HepG2 (cell line): ENCODE results near the gene PASD1.

Experiments
- EZH2 ChIP-seq: conservative IDR thresholded peaks from 2 replicates; pipeline ENCODE4 v1.6.1; 2012; ENCODE audit warnings: mild to moderate bottlenecking, low read depth, low read length, moderate library complexity
- FOXP1 ChIP-seq, 2 experiments: fragments of 450-650 bp in 1 of 2; IDR thresholded peaks; 2 replicates each; pipeline ENCODE4 v1.6.1; 2017 to 2018; ENCODE audit warnings: antibody characterized with exemption in 1 of 2
- HNRNPH1 ChIP-seq: fragments of 200-400 bp; formaldehyde crosslinking; optimal IDR thresholded peaks from 2 replicates; pipeline ENCODE3; 2017; ENCODE audit warnings: mild to moderate bottlenecking, low read depth, low read length
- JUNB ChIP-seq: sonication (generic); formaldehyde crosslinking; IDR thresholded peaks from 2 replicates; pipeline ENCODE4 v1.8.0; 2022; ENCODE audit warnings: missing genetic modification reagents, mild to moderate bottlenecking, borderline replicate concordance
- MAFK ChIP-seq, 2 experiments: IDR thresholded peaks in 1 of 2; conservative IDR thresholded peaks in 1 of 2; 2 replicates each; pipeline ENCODE4 v1.6.1; 2011; ENCODE audit warnings: improper control_type of control experiment in 2 of 2, low read length in 2 of 2
- NCOA1 ChIP-seq: sonication (generic); formaldehyde crosslinking; IDR thresholded peaks from 2 replicates; pipeline ENCODE4 v1.9.0; 2021; ENCODE audit warnings: missing genetic modification reagents
- NR3C1 ChIP-seq: sonication (generic); formaldehyde crosslinking; IDR thresholded peaks from 2 replicates; pipeline ENCODE4 v1.4.0; 2020; ENCODE audit warnings: missing genetic modification reagents
- RELA ChIP-seq: sonication (generic); formaldehyde crosslinking; IDR thresholded peaks from 2 replicates; pipeline ENCODE4 v1.4.0; 2020; ENCODE audit warnings: missing genetic modification reagents
- ZNF143 ChIP-seq: sonication (generic); formaldehyde crosslinking; IDR thresholded peaks from 2 replicates; pipeline ENCODE4 v1.4.0; 2020; ENCODE audit warnings: missing genetic modification reagents
- TF ChIP-seq, protein P1 (sequence below): sonication (generic); formaldehyde crosslinking; IDR thresholded peaks from 2 replicates; pipeline ENCODE4 v1.4.0; 2020; ENCODE audit warnings: low read depth, mild to moderate bottlenecking, missing genetic modification reagents
- TF ChIP-seq, protein P2 (sequence below): sonication (generic); formaldehyde crosslinking; IDR thresholded peaks from 2 replicates; pipeline ENCODE4 v1.8.0; 2022; ENCODE audit warnings: missing genetic modification reagents, mild to moderate bottlenecking, borderline replicate concordance
- TF ChIP-seq, protein P3 (sequence below): sonication (generic); formaldehyde crosslinking; IDR thresholded peaks from 2 replicates; pipeline ENCODE4 v1.8.0; 2022; ENCODE audit warnings: mild to moderate bottlenecking, missing genetic modification reagents, moderate library complexity
- TF ChIP-seq, protein P4 (sequence below): sonication (generic); formaldehyde crosslinking; IDR thresholded peaks from 2 replicates; pipeline ENCODE4 v1.4.0; 2020; ENCODE audit warnings: mild to moderate bottlenecking, missing genetic modification reagents

DNA sequence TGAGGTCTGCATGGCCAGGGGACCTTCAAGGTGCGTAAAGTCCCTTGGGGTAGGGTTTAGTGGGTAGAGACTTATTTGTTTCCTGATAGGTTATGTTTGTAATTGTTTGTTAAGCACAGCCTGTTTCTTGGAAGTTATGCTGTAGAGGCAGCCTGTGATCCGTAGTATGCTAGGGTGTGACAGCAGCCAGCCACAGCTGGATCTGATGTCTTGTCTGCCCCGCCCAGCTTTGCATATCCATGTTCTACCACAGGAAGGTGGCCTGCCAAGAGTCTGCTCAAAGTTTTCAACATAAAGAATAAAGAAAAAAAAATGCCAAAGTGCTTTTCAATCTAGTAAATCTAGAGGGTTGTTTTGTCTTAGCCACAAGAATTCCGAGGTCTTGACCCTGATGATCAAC is 112.7 kb downstream of the PASD1 start:
- TF ChIP-seq RELA (CRISPR knock-in tag) (no peak), NCOA1 (no peak), FOXP1 (IDR thresholded peaks at IDR 0.05) (no peak), FOXP1 (CRISPR knock-in tag; IDR thresholded peaks at IDR 0.05) (no peak), ZNF143 (CRISPR knock-in tag) (no peak), HNRNPH1 (no peak), NR3C1 (no peak), MAFK (conservative IDR thresholded peaks at IDR 0.05 in 1 of 2, IDR thresholded peaks at IDR 0.05 in 1 of 2; ENCODE audit: low read length in 2 of 2) (no peak), EZH2 (no peak), JUNB (no peak)
- TF ChIP-seq, protein P1, sequence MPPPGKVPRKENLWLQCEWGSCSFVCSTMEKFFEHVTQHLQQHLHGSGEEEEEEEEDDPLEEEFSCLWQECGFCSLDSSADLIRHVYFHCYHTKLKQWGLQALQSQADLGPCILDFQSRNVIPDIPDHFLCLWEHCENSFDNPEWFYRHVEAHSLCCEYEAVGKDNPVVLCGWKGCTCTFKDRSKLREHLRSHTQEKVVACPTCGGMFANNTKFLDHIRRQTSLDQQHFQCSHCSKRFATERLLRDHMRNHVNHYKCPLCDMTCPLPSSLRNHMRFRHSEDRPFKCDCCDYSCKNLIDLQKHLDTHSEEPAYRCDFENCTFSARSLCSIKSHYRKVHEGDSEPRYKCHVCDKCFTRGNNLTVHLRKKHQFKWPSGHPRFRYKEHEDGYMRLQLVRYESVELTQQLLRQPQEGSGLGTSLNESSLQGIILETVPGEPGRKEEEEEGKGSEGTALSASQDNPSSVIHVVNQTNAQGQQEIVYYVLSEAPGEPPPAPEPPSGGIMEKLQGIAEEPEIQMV, result no peak
- TF ChIP-seq, protein P2, sequence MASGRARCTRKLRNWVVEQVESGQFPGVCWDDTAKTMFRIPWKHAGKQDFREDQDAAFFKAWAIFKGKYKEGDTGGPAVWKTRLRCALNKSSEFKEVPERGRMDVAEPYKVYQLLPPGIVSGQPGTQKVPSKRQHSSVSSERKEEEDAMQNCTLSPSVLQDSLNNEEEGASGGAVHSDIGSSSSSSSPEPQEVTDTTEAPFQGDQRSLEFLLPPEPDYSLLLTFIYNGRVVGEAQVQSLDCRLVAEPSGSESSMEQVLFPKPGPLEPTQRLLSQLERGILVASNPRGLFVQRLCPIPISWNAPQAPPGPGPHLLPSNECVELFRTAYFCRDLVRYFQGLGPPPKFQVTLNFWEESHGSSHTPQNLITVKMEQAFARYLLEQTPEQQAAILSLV, result no peak
- TF ChIP-seq, protein P3, sequence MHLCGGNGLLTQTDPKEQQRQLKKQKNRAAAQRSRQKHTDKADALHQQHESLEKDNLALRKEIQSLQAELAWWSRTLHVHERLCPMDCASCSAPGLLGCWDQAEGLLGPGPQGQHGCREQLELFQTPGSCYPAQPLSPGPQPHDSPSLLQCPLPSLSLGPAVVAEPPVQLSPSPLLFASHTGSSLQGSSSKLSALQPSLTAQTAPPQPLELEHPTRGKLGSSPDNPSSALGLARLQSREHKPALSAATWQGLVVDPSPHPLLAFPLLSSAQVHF (CRISPR knock-in tag), result no peak
- TF ChIP-seq, protein P4, sequence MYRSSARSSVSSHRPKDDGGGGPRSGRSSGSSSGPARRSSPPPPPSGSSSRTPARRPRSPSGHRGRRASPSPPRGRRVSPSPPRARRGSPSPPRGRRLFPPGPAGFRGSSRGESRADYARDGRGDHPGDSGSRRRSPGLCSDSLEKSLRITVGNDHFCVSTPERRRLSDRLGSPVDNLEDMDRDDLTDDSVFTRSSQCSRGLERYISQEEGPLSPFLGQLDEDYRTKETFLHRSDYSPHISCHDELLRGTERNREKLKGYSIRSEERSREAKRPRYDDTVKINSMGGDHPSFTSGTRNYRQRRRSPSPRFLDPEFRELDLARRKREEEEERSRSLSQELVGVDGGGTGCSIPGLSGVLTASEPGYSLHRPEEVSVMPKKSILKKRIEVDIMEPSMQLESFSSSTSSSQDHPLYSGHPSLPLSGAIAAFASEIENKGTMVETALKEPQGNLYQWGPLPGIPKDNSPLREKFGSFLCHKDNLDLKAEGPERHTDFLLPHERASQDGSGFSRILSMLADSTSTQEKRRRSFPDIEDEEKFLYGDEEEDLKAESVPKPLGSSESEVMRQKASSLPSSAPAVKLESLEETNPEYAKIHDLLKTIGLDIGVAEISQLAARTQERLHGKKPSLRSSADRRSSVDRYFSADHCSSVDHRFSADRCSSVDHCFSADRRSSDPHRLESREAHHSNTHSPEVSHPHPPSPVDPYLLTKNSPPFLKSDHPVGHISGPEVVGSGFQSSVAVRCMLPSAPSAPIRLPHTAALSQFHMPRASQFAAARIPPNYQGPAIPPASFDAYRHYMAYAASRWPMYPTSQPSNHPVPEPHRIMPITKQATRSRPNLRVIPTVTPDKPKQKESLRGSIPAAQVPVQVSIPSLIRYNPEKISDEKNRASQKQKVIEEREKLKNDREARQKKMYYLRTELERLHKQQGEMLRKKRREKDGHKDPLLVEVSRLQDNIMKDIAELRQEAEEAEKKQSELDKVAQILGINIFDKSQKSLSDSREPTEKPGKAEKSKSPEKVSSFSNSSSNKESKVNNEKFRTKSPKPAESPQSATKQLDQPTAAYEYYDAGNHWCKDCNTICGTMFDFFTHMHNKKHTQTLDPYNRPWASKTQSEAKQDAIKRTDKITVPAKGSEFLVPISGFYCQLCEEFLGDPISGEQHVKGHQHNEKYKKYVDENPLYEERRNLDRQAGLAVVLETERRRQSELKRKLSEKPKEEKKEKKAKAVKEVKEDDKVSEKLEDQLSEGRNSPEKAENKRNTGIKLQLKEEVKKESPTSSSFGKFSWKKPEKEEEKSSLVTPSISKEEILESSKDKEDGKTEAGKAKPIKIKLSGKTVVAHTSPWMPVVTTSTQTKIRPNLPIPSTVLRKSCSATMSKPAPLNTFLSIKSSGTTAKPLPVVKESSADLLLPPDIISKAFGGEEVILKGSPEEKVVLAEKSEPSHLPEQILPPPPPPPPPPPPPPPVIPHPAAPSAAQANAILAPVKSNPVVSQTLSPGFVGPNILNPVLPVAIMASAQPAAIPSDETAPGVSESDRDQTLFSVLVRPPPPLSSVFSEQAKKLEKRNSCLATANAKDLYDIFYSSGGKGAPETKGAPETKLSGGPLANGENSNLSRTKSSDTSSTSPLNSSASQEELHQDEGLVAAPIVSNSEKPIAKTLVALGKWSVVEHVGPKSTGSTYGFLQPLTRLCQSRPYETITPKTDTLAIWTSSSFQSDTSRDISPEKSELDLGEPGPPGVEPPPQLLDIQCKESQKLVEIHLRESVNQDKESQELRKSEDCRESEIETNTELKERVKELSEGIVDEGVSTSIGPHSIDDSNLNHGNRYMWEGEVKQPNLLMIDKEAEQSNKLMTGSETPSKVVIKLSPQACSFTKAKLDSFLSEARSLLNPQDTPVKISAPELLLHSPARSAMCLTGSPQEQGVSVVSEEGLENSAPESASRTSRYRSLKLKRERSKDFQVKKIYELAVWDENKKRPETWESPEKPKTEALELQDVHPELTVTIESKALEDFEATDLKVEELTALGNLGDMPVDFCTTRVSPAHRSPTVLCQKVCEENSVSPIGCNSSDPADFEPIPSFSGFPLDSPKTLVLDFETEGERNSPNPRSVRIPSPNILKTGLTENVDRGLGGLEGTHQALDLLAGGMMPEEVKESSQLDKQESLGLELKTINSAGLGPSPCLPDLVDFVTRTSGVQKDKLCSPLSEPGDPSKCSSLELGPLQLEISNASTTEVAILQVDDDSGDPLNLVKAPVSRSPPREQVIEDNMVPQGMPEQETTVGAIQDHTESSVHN (CRISPR knock-in tag), result no peak
